GM12878 (cell line): ENCODE results near the gene NRP1.

Experiments used
- ASH2L ChIP-seq: fragments of 300-600, 200-600 bp; sonication (generic); IDR thresholded peaks from 2 replicates; pipeline ENCODE4 v1.6.1; 2017; ENCODE audit warnings: low read depth, mild to moderate bottlenecking, borderline replicate concordance
- CTCF ChIP-seq, 3 experiments: IDR thresholded peaks in 2 of 3; conservative IDR thresholded peaks in 1 of 3; 2 replicates each; pipeline ENCODE4 v1.5.1; 2011; ENCODE audit warnings: low read depth in 3 of 3, low read length in 3 of 3, mild to moderate bottlenecking in 3 of 3, control low read depth in 2 of 3, moderate library complexity in 2 of 3, inconsistent platforms in 1 of 3, mixed read lengths in 1 of 3; ENCODE audit not compliant: control insufficient read depth in 2 of 3, insufficient read depth in 1 of 3; ENCODE audit errors: extremely low read depth in 1 of 3
- ELK1 ChIP-seq: IDR thresholded peaks from 2 replicates; pipeline ENCODE4 v1.6.1; 2012; ENCODE audit warnings: low read depth, low read length, improper control_type of control experiment
- IRF4 ChIP-seq: IDR thresholded peaks from 2 replicates; pipeline ENCODE4 v1.6.1; 2011; ENCODE audit warnings: low read depth, low read length
- JUND ChIP-seq: IDR thresholded peaks from 2 replicates; pipeline ENCODE4 v1.6.1; 2012; ENCODE audit warnings: low read depth, mild to moderate bottlenecking, low read length, improper control_type of control experiment, moderate library complexity
- PML ChIP-seq: IDR thresholded peaks from 2 replicates; pipeline ENCODE4 v1.6.1; 2012; ENCODE audit warnings: low read length, inconsistent platforms
- PRDM15 ChIP-seq: fragments of 450-650 bp; formaldehyde crosslinking; IDR thresholded peaks from 2 replicates; pipeline ENCODE4 v1.4.0; 2020; ENCODE audit warnings: mild to moderate bottlenecking, moderate library complexity

- TF ChIP-seq JUND, result no peak
- TF ChIP-seq CTCF (IDR thresholded peaks at IDR 0.05 in 2 of 3, conservative IDR thresholded peaks at IDR 0.05 in 1 of 3; ENCODE audit: control insufficient read depth in 2 of 3, extremely low read depth in 1 of 3, insufficient read depth in 1 of 3, low read depth in 3 of 3, low read length in 3 of 3), result no peak
- no peak for TF ChIP-seq IRF4
- TF ChIP-seq ELK1, result no peak
- TF ChIP-seq PML, result no peak
- no peak for TF ChIP-seq PRDM15
- TF ChIP-seq ASH2L, result no peak
These were observed 1.0 kb upstream of the NRP1 start for GRCh38 chr10:33335551-33335800.
